Bronchial epithelial cell (primary cell): Measurements from ENCODE around the gene CYS1. TPM values are rescaled to one million over a fixed set of nuclear protein-coding genes. Genes with fewer than 3 reads are reported as not detected.

Experiments
- DNase-seq: peaks from one replicate; pipeline ENCODE4 v3.0.0-alpha.2; 2010; ENCODE audit warnings: low read depth
- FAIRE-seq: peaks from 2 replicates; lab custom pipeline; 2011; peaks lifted over from hg19 to GRCh38; lab: Jason Lieb, UNC
- H3K27me3 ChIP-seq: 2 replicates; pipeline ENCODE4 v1.5.1; 2011; ENCODE audit warnings: low read length; ENCODE audit not compliant: control insufficient read depth, insufficient read depth
- H3K36me3 ChIP-seq: 2 replicates; pipeline ENCODE4 v1.5.1; 2011; ENCODE audit warnings: low read length; ENCODE audit not compliant: control insufficient read depth, insufficient read depth
- H3K4me3 ChIP-seq: 2 replicates; pipeline ENCODE4 v1.5.1; 2011; ENCODE audit warnings: mild to moderate bottlenecking, low read depth, low read length, control low read depth
- CTCF ChIP-seq: IDR thresholded peaks from 2 replicates; pipeline ENCODE4 v1.5.1; 2011; ENCODE audit warnings: mild to moderate bottlenecking, moderate library complexity, low read length, control low read depth, inconsistent platforms; ENCODE audit not compliant: insufficient read depth, severe bottlenecking
- total RNA-seq: library from RNA; depleted of rRNA; stranded (reverse); fragments of >200 nt; gene quantifications from 2 replicates; pipeline ENCODE4 v1.2.1, GENCODE V29; 2014

The CYS1 gene
- total RNA-seq, 1 donor from 2014 or later: 0.26 TPM

GRCh38 chr2:10029875-10030223 is 50.4 kb downstream of the CYS1 start:
- Histone ChIP-seq H3K27me3 (no peaks in the 10 kb centered on the region), H3K4me3 (no peak overlapping the region), H3K36me3 (no peaks in the 10 kb centered on the region)
- TF ChIP-seq CTCF: no peak
- DNase-seq (no peak), FAIRE-seq (no peak)

GRCh38 chr2:10028988-10029874 is 51.0 kb downstream of the CYS1 start:
- no peak for FAIRE-seq
- no peak for DNase-seq

GRCh38 chr2:10028407-10028987 is 51.7 kb downstream of the CYS1 start:
- Histone ChIP-seq H3K36me3 (no peaks in the 10 kb centered on the region), H3K27me3 (no peaks in the 10 kb centered on the region), H3K4me3 (no peak overlapping the region)
- no peak for TF ChIP-seq CTCF
- FAIRE-seq: no peak
- DNase-seq: no peak

More at GRCh38 chr2:10028988-10029874, 51.0 kb downstream of the CYS1 start:
- no peak for TF ChIP-seq CTCF
- Histone ChIP-seq H3K27me3 (no peaks in the 10 kb centered on the region), H3K4me3 (no peak overlapping the region), H3K36me3 (no peaks in the 10 kb centered on the region)

GRCh38 chr2:10027660-10028330 is 52.4 kb downstream of the CYS1 start:
- Histone ChIP-seq H3K4me3 (no peak overlapping the region), H3K36me3 (no peaks in the 10 kb centered on the region), H3K27me3 (no peaks in the 10 kb centered on the region)
- no peak for TF ChIP-seq CTCF
- DNase-seq: no peak
- no peak for FAIRE-seq

- Histone ChIP-seq H3K4me3 (no peak overlapping the region), H3K36me3 (no peaks in the 10 kb centered on the region), H3K27me3 (no peaks in the 10 kb centered on the region)
- TF ChIP-seq CTCF: no peak
- no peak for DNase-seq
- FAIRE-seq: no peak
Measured at GRCh38 chr2:10026940-10027569, 53.2 kb downstream of the CYS1 start.
